Stimulated activated CD4-positive, alpha-beta T cell treated with anti-CD3 and anti-CD28 coated beads, TNF-alpha, amount 100 ng/mL, for 4 hours (primary cell): ENCODE data around the gene GRIPAP1.

ENCODE experiments used
- DNase-seq, 3 experiments: peaks; one replicate each; pipeline ENCODE4 v3.0.0-alpha.2; 2020; ENCODE audit warnings: low read depth in 3 of 3

Gene GRIPAP1

GRCh38 chrX:48927123-48927522 is 74.9 kb downstream of the GRIPAP1 start:
- DNase-seq, result no peak

- no peak for DNase-seq
Measured at GRCh38 chrX:48924270-48924669, 77.8 kb downstream of the GRIPAP1 start.

GRCh38 chrX:48923771-48924170 is 78.3 kb downstream of the GRIPAP1 start:
- DNase-seq, result no peak
